ENCODE results near the gene KLHL17. TPM values are rescaled to one million over a fixed set of nuclear protein-coding genes. Genes with fewer than 3 reads are reported as not detected.

The KLHL17 gene
- total RNA-seq, 1 donor, result 3.0 TPM

GRCh38 chr1:921011-921837, 39.2 kb upstream of the KLHL17 start:
- peak in 2 of 3 donors; percentile 77 to 83 for DNase-seq (ENCODE audit: low read depth in 2 of 3, low spot score in 2 of 3)

- peak; percentile 42 to 84 (median 78) for DNase-seq (ENCODE audit: low read depth in 2 of 3, low spot score in 2 of 3)
Measured at GRCh38 chr1:923131-923990, 37.0 kb upstream of the KLHL17 start, which contains the start of gene SAMD11. SAMD11 (plus strand) TSS chr1:923923; CDS start chr1:924432, 509 bp downstream.

GRCh38 chr1:923991-924655, 36.3 kb upstream of the KLHL17 start:
- no peak for DNase-seq (ENCODE audit: low read depth in 2 of 3, low spot score in 2 of 3)

GRCh38 chr1:924656-925560, 35.5 kb upstream of the KLHL17 start:
- DNase-seq (ENCODE audit: low read depth in 2 of 3, low spot score in 2 of 3), result no peak

GRCh38 chr1:925561-926421, 34.6 kb upstream of the KLHL17 start:
- DNase-seq (ENCODE audit: low read depth in 2 of 3, low spot score in 2 of 3), result no peak

GRCh38 chr1:927234-927633, 33.1 kb upstream of the KLHL17 start:
- DNase-seq (ENCODE audit: low read depth in 2 of 3, low spot score in 2 of 3), result no peak

- DNase-seq (ENCODE audit: low read depth in 2 of 3, low spot score in 2 of 3), result no peak
Measured at GRCh38 chr1:927748-928147, 32.6 kb upstream of the KLHL17 start.

GRCh38 chr1:928825-929661, 31.3 kb upstream of the KLHL17 start:
- no peak for DNase-seq (ENCODE audit: low read depth in 2 of 3, low spot score in 2 of 3)

- DNase-seq (ENCODE audit: low read depth in 2 of 3, low spot score in 2 of 3), result no peak
Measured at GRCh38 chr1:929712-930632, 30.4 kb upstream of the KLHL17 start.

GRCh38 chr1:930633-931138, 29.7 kb upstream of the KLHL17 start:
- DNase-seq (ENCODE audit: low read depth in 2 of 3, low spot score in 2 of 3), result no peak

GRCh38 chr1:931380-932172, 28.8 kb upstream of the KLHL17 start:
- DNase-seq (ENCODE audit: low read depth in 2 of 3, low spot score in 2 of 3), result no peak

- no peak for DNase-seq (ENCODE audit: low read depth in 2 of 3, low spot score in 2 of 3)
Measured at GRCh38 chr1:932173-932510, 28.2 kb upstream of the KLHL17 start.

- DNase-seq (ENCODE audit: low read depth in 2 of 3, low spot score in 2 of 3), result no peak
Measured at GRCh38 chr1:932776-933602, 27.4 kb upstream of the KLHL17 start.

GRCh38 chr1:933603-933940, 26.8 kb upstream of the KLHL17 start:
- DNase-seq (ENCODE audit: low read depth in 2 of 3, low spot score in 2 of 3), result no peak

GRCh38 chr1:934991-935750, 25.2 kb upstream of the KLHL17 start:
- DNase-seq (ENCODE audit: low read depth in 2 of 3, low spot score in 2 of 3), result no peak

All from hematopoietic multipotent progenitor cell (in vitro differentiated cells).